Lung (tissue), 12 donors: Measurements from ENCODE around the gene SH3GL1. TPM values are rescaled to one million over a fixed set of nuclear protein-coding genes. Genes with fewer than 3 reads are reported as not detected.
A peak's percentile ranks its signal among the peaks of the same experiment; 100 is the strongest.

Experiments
- ATAC-seq: fragments of 200-7000 bp; cut with Tn5 transposase; one replicate; pipeline ENCODE4 v1.9.1; 2020; ENCODE audit warnings: moderate number of reproducible peaks; ENCODE audit not compliant: insufficient read depth, low FRiP score
- DNase-seq, 3 donors: peaks; one replicate each; pipeline ENCODE4 v3.0.0-alpha.2; 2013 to 2017
- H3K27ac ChIP-seq, 2 donors: one replicate each; pipeline ENCODE4 v1.5.1; 2013; ENCODE audit warnings: mild to moderate bottlenecking in 2 of 2, moderate library complexity in 2 of 2, control low read depth in 1 of 2, inconsistent platforms in 1 of 2, low read depth in 1 of 2, low read length in 1 of 2
- H3K27me3 ChIP-seq, 3 donors: one replicate each; pipeline ENCODE4 v1.5.1; 2013; ENCODE audit warnings: low read length in 2 of 3; ENCODE audit not compliant: control insufficient read depth in 3 of 3, insufficient read depth in 3 of 3
- H3K36me3 ChIP-seq, 4 donors: one replicate each; pipeline ENCODE4 v1.5.1; 2013; ENCODE audit warnings: low read length in 4 of 4, mild to moderate bottlenecking in 1 of 4, moderate library complexity in 1 of 4; ENCODE audit not compliant: control insufficient read depth in 4 of 4, insufficient read depth in 4 of 4
- H3K4me1 ChIP-seq, 5 donors: one replicate each; pipeline ENCODE4 v1.5.1; 2013; ENCODE audit warnings: low read length in 5 of 5, mild to moderate bottlenecking in 2 of 5, moderate library complexity in 1 of 5; ENCODE audit not compliant: control insufficient read depth in 5 of 5, insufficient read depth in 5 of 5
- H3K4me3 ChIP-seq: one replicate; pipeline ENCODE4 v1.5.1; 2013; ENCODE audit warnings: mild to moderate bottlenecking, control low read depth, moderate library complexity
- H3K9ac ChIP-seq, 2 donors: one replicate each; pipeline ENCODE4 v1.5.1; 2013; ENCODE audit warnings: low read length in 2 of 2, control low read depth in 1 of 2; ENCODE audit not compliant: insufficient read depth in 1 of 2
- H3K9me3 ChIP-seq, 4 donors: one replicate each; pipeline ENCODE4 v1.5.1; 2013; ENCODE audit warnings: low read length in 3 of 4, mild to moderate bottlenecking in 1 of 4, moderate library complexity in 1 of 4; ENCODE audit not compliant: control insufficient read depth in 4 of 4, insufficient read depth in 3 of 4
- WGBS, 2 donors: extraction: QIAGEN DNeasy Blood & Tissue Kit; methylation state at CpG; one replicate each; pipeline ENCODE4 v1.1.7; 2013; 5-methylcytosine and 5-hydroxymethylcytosine counted together
- polyA plus RNA-seq, 2 donors: library from polyadenylated mRNA; stranded (reverse); fragments of 200-250 nt; gene quantifications; one replicate each; pipeline ENCODE4 v1.2.1, GENCODE V29; 2013
- total RNA-seq, 2 donors: library from RNA; depleted of rRNA in 1 of 2; stranded (reverse); fragments of >200 nt in 1 of 2; gene quantifications; one replicate each; pipeline ENCODE4 v1.2.1, GENCODE V29; 2014 to 2021
- TF ChIP-seq, protein P1 (sequence below): IDR thresholded peaks from 2 replicates; pipeline ENCODE4 v1.5.1; 2012; ENCODE audit warnings: mild to moderate bottlenecking; ENCODE audit errors: control extremely low read depth, extremely low read depth
- donor health status: control.
- donor health status: control.
- donor health status: Bipolar disorder and iron deficiency.
- donor health status: healthy.
- donor health status: DM: yes; HTN: yes; CAD: no.

Gene SH3GL1
- total and polyA plus RNA-seq, 4 donors: 30.6 to 68.6 (median 59.2) TPM

DNA sequence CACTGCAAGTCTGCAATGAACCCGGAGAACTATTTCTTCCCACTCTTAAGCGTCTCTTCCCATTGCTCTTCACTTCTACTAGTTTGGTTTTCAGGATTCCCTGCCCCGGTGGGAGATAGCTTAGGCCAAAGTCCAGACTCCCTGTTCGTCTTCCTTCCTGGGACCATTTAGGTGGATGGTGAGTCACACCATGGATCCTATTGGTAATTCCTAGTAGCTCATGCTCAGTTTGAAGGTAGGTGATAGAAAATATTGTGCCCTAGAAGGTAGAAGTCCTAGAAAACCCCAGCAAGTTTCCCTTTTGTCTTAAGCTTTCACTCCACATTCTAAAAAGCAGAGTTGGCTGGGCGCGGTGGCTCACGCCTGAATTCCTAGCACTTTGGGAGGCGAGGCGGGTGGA lies 15.9 kb upstream of the SH3GL1 start:
- H3K27ac ChIP-seq: no peak overlapping the region
- H3K9ac ChIP-seq: no peak overlapping the region
- peaks cover 0 to 12% (median 4%) of the 10 kb centered on the region in 4 donors for H3K36me3 ChIP-seq
- ATAC-seq: no peak
- 94 to 96% methylated on average over 9 of the region's 9 CpGs for WGBS, 2 donors
- no peaks in the 10 kb centered on the region for H3K9me3 ChIP-seq
- peaks cover 0 to 37% (median 14%) of the 10 kb centered on the region in 5 donors for H3K4me1 ChIP-seq
- DNase-seq: no peak
- no peak overlapping the region for H3K4me3 ChIP-seq
- TF ChIP-seq, protein P1, sequence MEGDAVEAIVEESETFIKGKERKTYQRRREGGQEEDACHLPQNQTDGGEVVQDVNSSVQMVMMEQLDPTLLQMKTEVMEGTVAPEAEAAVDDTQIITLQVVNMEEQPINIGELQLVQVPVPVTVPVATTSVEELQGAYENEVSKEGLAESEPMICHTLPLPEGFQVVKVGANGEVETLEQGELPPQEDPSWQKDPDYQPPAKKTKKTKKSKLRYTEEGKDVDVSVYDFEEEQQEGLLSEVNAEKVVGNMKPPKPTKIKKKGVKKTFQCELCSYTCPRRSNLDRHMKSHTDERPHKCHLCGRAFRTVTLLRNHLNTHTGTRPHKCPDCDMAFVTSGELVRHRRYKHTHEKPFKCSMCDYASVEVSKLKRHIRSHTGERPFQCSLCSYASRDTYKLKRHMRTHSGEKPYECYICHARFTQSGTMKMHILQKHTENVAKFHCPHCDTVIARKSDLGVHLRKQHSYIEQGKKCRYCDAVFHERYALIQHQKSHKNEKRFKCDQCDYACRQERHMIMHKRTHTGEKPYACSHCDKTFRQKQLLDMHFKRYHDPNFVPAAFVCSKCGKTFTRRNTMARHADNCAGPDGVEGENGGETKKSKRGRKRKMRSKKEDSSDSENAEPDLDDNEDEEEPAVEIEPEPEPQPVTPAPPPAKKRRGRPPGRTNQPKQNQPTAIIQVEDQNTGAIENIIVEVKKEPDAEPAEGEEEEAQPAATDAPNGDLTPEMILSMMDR: no peak
- H3K27me3 ChIP-seq: no peaks in the 10 kb centered on the region

DNA sequence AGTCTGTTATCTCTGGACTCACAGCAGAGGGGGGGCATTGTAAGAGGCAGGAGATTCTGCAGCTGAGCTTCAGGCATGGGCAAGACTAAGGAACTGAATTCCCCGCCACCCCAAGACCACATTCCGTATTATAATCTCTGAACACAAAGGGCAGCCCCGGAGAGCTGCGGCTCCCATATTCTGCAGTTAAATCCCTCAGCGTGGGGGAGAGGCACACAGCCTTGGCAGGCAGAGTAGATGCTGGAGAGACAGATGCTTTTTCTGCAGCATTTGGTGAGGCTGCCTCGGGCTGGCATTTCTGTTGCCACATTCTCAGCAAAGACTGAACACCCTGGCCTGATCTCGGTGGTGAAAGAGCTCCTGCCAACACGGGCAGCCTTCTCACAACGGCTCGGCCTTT lies 15.0 kb upstream of the SH3GL1 start:
- DNase-seq: peak in 1 of 3 donors; percentile 59
- Histone ChIP-seq H3K9me3 (no peaks in the 10 kb centered on the region), H3K9ac (peak overlapping the region in 1 of 2 donors; percentile 33), H3K36me3 (peaks cover 0 to 12% (median 4%) of the 10 kb centered on the region in 4 donors), H3K27me3 (no peaks in the 10 kb centered on the region), H3K4me1 (peaks cover 0 to 32% (median 14%) of the 10 kb centered on the region in 5 donors), H3K27ac (no peak overlapping the region), H3K4me3 (no peak overlapping the region)
- TF ChIP-seq, protein P1: no peak
- WGBS, 2 donors: 76 to 91% methylated on average over 10 of the region's 10 CpGs
- no peak for ATAC-seq

DNA sequence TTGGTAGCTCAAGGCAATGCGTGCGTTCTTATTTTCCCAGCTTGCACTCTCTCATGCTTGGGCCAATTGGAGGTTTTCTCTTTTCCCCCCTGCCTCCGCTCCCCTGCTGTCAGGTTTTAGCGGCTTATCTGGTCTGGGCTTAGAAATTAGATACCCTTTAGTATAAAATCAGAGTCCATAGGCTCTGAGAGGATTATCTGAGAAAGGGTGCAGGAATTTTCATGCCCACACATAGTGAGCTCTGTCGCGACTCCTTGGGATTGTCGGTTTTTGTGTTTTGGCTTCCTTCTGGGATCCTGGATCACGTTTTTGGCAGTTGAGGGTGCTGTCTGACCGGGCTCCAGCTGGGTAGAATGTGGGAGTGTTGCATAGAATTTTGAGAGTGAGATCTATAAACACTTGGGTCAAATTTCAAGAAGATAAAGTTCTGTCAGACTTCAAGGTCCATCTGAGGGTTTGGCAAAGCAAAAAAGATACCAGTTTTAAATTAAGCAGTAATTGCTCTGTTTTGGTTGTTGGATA lies 14.5 kb upstream of the SH3GL1 start:
- no peak for ATAC-seq
- Histone ChIP-seq H3K4me1 (peaks cover 0 to 28% (median 11%) of the 10 kb centered on the region in 5 donors), H3K36me3 (peaks cover 0 to 14% (median 5%) of the 10 kb centered on the region in 4 donors), H3K27me3 (no peaks in the 10 kb centered on the region), H3K27ac (peak overlapping the region in 1 of 2 donors; percentile 70), H3K9me3 (no peaks in the 10 kb centered on the region), H3K9ac (peak overlapping the region in 1 of 2 donors; percentile 33), H3K4me3 (no peak overlapping the region)
- TF ChIP-seq, protein P1: no peak
- 73 to 79% methylated on average over 9 of the region's 9 CpGs for WGBS, 2 donors
- DNase-seq: peak; percentile 70 to 89 (median 88)
